ENCODE results near the gene SLC44A1.

The SLC44A1 gene

GRCh38 chr9:105431424-105432246 lies 187.2 kb downstream of the SLC44A1 start:
- no peak for DNase-seq (ENCODE audit: low read depth)

GRCh38 chr9:105432247-105432842 lies 187.9 kb downstream of the SLC44A1 start:
- DNase-seq (ENCODE audit: low read depth), result no peak

GRCh38 chr9:105435453-105435852 lies 191.0 kb downstream of the SLC44A1 start:
- DNase-seq (ENCODE audit: low read depth), result no peak

GRCh38 chr9:105436783-105437182 lies 192.3 kb downstream of the SLC44A1 start:
- no peak for DNase-seq (ENCODE audit: low read depth)

- no peak for DNase-seq (ENCODE audit: low read depth)
These were observed 193.3 kb downstream of the SLC44A1 start for GRCh38 chr9:105437704-105438103.

GRCh38 chr9:105438141-105438806 lies 193.8 kb downstream of the SLC44A1 start:
- no peak for DNase-seq (ENCODE audit: low read depth)

- DNase-seq (ENCODE audit: low read depth), result no peak
These were observed 195.0 kb downstream of the SLC44A1 start for GRCh38 chr9:105439428-105439827.

- DNase-seq (ENCODE audit: low read depth), result no peak
These were observed 197.2 kb downstream of the SLC44A1 start for GRCh38 chr9:105441616-105442160.

GRCh38 chr9:105443121-105443520 lies 198.7 kb downstream of the SLC44A1 start:
- DNase-seq (ENCODE audit: low read depth), result no peak

- no peak for DNase-seq (ENCODE audit: low read depth)
These were observed 199.7 kb downstream of the SLC44A1 start for GRCh38 chr9:105444130-105444529.

GRCh38 chr9:105445203-105445881 lies 200.9 kb downstream of the SLC44A1 start:
- DNase-seq (ENCODE audit: low read depth), result no peak

GRCh38 chr9:105447386-105447813 lies 202.9 kb downstream of the SLC44A1 start:
- DNase-seq (ENCODE audit: low read depth), result no peak

- DNase-seq (ENCODE audit: low read depth), result peak; percentile 66
These were observed 203.7 kb downstream of the SLC44A1 start, which contains the start of gene FSD1L for GRCh38 chr9:105447814-105448812. TSS of gene FSD1L (plus strand) at chr9:105448034. CDS start at chr9:105448221, 187 bp downstream.

GRCh38 chr9:105449081-105449480 lies 204.6 kb downstream of the SLC44A1 start:
- no peak for DNase-seq (ENCODE audit: low read depth)

- no peak for DNase-seq (ENCODE audit: low read depth)
These were observed 207.7 kb downstream of the SLC44A1 start for GRCh38 chr9:105452185-105452584.

GRCh38 chr9:105455836-105456475 lies 211.5 kb downstream of the SLC44A1 start:
- no peak for DNase-seq (ENCODE audit: low read depth)

GRCh38 chr9:105457560-105458294 lies 213.3 kb downstream of the SLC44A1 start:
- DNase-seq (ENCODE audit: low read depth), result no peak

- no peak for DNase-seq (ENCODE audit: low read depth)
These were observed 214.0 kb downstream of the SLC44A1 start for GRCh38 chr9:105458404-105458803.

GRCh38 chr9:105459336-105459735 lies 214.9 kb downstream of the SLC44A1 start:
- DNase-seq (ENCODE audit: low read depth), result no peak

Measured in activated T-cell treated with anti-CD3 and anti-CD28 coated beads for 1 hour (primary cell).